Activated T-cell treated with anti-CD3 and anti-CD28 coated beads, Interleukin-2, amount 50 U/mL, for 4 hours (primary cell): ENCODE measurements around the gene IL15RA. TPM values are rescaled to one million over a fixed set of nuclear protein-coding genes. Genes with fewer than 3 reads are reported as not detected.

ENCODE experiments used
- ATAC-seq, 2 donors: fragments of 200-7000 bp; cut with Tn5 transposase; one replicate each; pipeline ENCODE4 v1.10.0; 2021
- DNase-seq: peaks from one replicate; pipeline ENCODE4 v3.0.0-alpha.2; 2020
- H3K27me3 Mint-ChIP-seq: one replicate; pipeline ENCODE4 v1.8.0; 2021; ENCODE audit warnings: low read depth, mixed read lengths
- H3K36me3 Mint-ChIP-seq: one replicate; pipeline ENCODE4 v1.8.0; 2022; ENCODE audit warnings: mixed read lengths; ENCODE audit not compliant: insufficient read depth
- H3K4me1 Mint-ChIP-seq: one replicate; pipeline ENCODE4 v1.8.0; 2021; ENCODE audit warnings: low read depth, mixed read lengths
- H3K4me3 Mint-ChIP-seq: one replicate; pipeline ENCODE4 v1.8.0; 2021; ENCODE audit warnings: mild to moderate bottlenecking, moderate library complexity, mixed read lengths
- H3K9me3 Mint-ChIP-seq: one replicate; pipeline ENCODE4 v1.8.0; 2021; ENCODE audit warnings: mixed read lengths
- total RNA-seq, 3 donors: library from RNA; stranded (reverse); gene quantifications; one replicate each; pipeline ENCODE4 v1.2.1, GENCODE V29; 2021

Gene IL15RA, protein sequence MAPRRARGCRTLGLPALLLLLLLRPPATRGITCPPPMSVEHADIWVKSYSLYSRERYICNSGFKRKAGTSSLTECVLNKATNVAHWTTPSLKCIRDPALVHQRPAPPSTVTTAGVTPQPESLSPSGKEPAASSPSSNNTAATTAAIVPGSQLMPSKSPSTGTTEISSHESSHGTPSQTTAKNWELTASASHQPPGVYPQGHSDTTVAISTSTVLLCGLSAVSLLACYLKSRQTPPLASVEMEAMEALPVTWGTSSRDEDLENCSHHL
- total RNA-seq = 10 to 100 TPM; 41.5 to 42.4 (median 41.9) TPM

DNA sequence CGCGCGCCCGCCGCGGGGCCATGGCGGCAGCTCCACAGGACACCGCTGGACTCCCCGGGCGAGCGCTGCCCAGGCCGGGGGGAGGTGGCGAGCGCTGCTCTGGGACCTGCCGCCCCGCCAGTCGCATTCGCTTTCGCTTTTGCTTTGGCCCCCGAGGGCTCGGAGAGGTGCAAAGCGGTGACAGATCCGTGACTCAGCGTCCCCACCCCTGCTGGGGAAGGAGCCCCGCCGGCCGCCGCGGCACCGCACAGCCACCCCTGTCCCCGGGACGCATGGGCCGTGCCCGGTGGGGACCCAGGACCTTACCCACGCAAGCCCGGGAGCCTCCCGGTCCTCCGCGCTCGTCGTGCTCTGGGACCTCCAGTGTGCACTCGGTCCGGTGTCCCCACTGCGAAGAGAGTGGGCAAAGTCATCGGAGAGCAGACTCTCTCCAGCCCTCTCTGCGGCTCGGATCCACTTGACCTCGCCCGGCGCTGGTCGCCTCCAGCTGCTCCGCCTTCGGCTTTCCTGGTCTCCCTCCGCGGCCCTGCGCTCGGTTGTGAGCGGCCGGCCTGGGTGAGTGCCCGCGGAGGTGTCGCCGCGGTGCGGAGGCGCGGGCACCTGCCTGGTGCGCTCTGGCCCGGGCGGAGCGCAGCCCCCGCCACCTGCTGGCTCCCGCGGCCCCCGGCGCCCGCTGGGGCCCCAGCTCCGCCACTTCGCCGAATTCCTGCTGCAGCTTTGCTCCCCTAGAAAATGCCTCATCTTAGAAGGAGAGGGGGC, at the start of gene IL15RA:
IL15RA (minus strand) TSS at position 73 of the 759 bp plus-strand sequence; CDS start at position 22, 51 bp downstream.
- H3K9me3 Mint-ChIP-seq = no peaks in the 10 kb centered on the region
- ATAC-seq = peak; percentile 81 to 87
- no peaks in the 10 kb centered on the region for H3K27me3 Mint-ChIP-seq
- peak within 1 kb of the TSS; percentile 96 for H3K4me3 Mint-ChIP-seq
- peak; percentile 89 for DNase-seq
- peaks cover 2% of the 10 kb centered on the region for H3K36me3 Mint-ChIP-seq
- H3K4me1 Mint-ChIP-seq = peaks cover 32% of the 10 kb centered on the region

DNA sequence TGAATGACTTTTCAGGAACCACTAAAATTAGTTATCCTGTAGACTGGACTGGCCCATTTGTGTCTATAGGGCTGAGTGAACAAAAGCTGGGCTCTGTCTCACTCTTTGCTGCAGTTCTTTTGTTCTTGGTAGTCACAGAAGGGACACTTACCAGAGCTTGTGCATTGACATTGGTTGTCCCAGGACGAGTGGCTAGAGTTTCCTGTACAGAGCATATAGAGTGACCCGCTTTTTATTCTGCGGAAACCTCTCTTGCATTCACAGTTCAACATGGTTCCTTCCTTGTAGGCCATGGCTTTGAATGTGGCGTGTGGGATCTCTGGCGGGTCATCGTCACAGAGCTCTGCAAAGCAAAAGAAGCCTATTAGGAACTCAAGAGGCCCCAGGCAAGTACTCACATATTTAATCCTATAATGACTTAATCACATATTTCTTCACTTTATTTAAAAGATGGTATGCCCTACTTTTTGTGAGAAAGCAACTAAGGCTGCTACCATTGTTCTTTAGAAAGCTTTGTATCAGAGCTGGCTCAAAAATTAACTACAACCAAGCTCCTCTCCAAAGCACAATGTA, 48.4 kb upstream of the IL15RA start:
- ATAC-seq (no peak), DNase-seq (no peak)
- H3K4me3 Mint-ChIP-seq = no peak overlapping the region
- H3K36me3 Mint-ChIP-seq = peaks cover 62% of the 10 kb centered on the region
- peaks cover 4% of the 10 kb centered on the region for H3K9me3 Mint-ChIP-seq
- H3K27me3 Mint-ChIP-seq = no peaks in the 10 kb centered on the region
- H3K4me1 Mint-ChIP-seq = peaks cover 16% of the 10 kb centered on the region

DNA sequence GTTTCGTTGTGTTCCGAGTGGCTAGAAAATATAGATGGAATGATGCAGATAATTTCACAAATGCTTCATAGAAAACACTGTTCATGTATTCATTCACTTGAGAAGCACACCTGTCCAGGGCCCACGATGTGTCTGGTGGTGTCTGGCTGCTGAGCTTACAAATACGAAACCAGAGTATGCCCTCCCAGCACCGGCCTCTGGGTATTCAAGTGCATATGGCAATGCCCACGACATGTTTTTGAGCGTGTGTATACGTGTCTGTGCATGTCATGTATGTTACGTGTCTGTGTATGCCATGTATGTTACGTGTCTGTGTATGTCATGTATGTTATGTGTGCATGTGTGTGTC, 47.0 kb upstream of the IL15RA start:
- Mint-ChIP-seq H3K4me3 (no peak overlapping the region), H3K27me3 (no peaks in the 10 kb centered on the region), H3K36me3 (peaks cover 65% of the 10 kb centered on the region), H3K4me1 (peaks cover 14% of the 10 kb centered on the region), H3K9me3 (no peaks in the 10 kb centered on the region)
- ATAC-seq (no peak), DNase-seq (no peak)

DNA sequence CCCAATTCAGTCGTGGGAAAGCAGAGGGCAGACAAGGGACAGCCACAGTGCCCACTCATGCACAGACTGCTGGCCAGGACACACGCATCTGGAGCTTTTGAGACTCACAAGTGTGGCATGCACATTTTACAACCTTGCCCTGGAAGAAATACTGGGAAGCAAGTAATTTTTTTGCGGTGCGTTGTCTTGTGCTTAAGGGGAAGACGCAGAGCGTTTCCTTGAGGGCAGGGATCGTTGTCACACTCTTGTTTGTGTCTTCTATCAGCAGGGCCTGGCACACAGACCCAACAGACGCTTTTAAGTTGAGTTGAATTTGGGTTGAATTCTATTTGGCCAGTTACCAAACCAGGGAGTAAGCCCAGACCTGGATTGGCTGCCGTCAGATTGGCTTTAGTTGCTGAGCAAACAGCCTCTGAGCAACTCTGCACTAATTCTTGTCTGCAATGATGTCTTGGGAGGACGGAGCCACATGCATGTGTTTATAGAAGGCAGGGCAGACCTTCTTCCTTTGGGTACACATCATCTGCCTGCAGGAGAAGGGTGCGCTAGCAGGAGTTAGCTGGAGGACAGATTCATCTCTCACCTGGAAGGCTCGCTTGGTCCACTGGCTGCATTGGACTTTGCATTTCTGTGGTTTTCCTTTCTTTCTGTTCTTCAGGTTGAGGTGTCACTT, 46.5 kb upstream of the IL15RA start:
- ATAC-seq (no peak), DNase-seq (no peak)
- peaks cover 14% of the 10 kb centered on the region for H3K4me1 Mint-ChIP-seq
- H3K4me3 Mint-ChIP-seq = no peak overlapping the region
- peaks cover 70% of the 10 kb centered on the region for H3K36me3 Mint-ChIP-seq
- H3K9me3 Mint-ChIP-seq = no peaks in the 10 kb centered on the region
- H3K27me3 Mint-ChIP-seq = no peaks in the 10 kb centered on the region

DNA sequence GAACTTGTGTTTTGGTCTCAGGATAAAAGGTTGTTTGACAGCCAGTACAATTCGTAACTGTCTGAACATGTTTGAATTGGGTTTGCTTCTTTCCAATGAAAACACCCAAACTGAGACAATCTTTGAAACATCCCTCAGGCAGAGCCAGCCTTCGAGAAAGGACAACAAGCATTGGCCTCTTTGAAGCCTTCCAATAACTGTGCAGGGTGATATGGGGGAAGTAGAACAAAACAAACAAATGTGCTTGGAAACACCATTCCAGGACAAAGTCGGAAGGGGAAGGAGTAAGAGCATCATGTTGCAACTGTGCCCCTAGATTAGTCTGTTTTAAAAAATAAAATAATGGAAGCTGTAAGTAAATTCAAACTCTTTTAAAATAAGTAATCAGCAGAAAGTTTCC, 45.3 kb upstream of the IL15RA start:
- DNase-seq (no peak), ATAC-seq (no peak)
- H3K27me3 Mint-ChIP-seq = no peaks in the 10 kb centered on the region
- H3K36me3 Mint-ChIP-seq = peaks cover 68% of the 10 kb centered on the region
- peaks cover 4% of the 10 kb centered on the region for H3K4me1 Mint-ChIP-seq
- H3K4me3 Mint-ChIP-seq = no peak overlapping the region
- H3K9me3 Mint-ChIP-seq = no peaks in the 10 kb centered on the region

DNA sequence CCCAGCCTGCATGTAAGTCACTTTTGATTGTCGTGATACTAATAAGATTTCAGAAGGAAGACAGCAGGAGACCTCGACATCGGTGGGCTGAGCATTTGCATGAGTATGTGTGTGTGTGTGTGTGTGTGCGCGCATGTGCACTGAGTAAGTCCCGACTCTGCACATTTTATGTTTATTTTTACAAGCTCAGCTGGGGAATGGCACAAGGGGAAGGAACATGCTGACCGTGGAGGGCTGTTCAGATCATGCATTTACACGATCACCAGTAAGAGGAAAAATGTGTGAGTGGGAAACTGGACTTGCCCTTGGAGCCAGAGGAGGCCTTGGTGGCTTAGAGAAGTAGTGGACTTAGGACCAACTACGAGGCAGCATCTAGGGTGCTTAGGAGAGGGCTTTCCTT, 43.5 kb upstream of the IL15RA start:
- Mint-ChIP-seq H3K27me3 (no peaks in the 10 kb centered on the region), H3K9me3 (no peaks in the 10 kb centered on the region), H3K4me1 (peaks cover 7% of the 10 kb centered on the region), H3K36me3 (peaks cover 68% of the 10 kb centered on the region), H3K4me3 (no peak overlapping the region)
- no peak for ATAC-seq
- DNase-seq = no peak

DNA sequence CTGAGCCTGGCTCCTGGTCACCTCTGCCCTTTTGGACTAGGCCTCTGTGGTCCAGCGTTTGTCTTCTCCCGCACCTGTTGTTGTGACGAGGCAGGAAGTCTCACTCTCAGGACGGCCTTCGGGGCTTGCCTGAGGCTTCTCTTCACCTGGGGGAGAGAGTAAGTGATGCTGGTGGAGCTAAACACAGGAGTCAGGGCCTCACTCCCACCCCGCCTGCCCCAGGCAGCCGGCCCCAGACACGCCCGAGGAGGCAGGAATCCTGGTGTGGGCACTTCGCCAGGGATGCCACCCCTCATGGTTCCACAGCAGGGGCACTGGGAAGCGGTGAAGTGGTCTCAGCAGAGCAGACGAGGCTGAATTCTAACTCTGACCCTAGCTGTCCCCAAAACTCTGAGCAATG, 42.5 kb upstream of the IL15RA start:
- ATAC-seq = no peak
- Mint-ChIP-seq H3K4me3 (no peak overlapping the region), H3K4me1 (peaks cover 17% of the 10 kb centered on the region), H3K27me3 (no peaks in the 10 kb centered on the region), H3K36me3 (peaks cover 74% of the 10 kb centered on the region), H3K9me3 (no peaks in the 10 kb centered on the region)
- no peak for DNase-seq

DNA sequence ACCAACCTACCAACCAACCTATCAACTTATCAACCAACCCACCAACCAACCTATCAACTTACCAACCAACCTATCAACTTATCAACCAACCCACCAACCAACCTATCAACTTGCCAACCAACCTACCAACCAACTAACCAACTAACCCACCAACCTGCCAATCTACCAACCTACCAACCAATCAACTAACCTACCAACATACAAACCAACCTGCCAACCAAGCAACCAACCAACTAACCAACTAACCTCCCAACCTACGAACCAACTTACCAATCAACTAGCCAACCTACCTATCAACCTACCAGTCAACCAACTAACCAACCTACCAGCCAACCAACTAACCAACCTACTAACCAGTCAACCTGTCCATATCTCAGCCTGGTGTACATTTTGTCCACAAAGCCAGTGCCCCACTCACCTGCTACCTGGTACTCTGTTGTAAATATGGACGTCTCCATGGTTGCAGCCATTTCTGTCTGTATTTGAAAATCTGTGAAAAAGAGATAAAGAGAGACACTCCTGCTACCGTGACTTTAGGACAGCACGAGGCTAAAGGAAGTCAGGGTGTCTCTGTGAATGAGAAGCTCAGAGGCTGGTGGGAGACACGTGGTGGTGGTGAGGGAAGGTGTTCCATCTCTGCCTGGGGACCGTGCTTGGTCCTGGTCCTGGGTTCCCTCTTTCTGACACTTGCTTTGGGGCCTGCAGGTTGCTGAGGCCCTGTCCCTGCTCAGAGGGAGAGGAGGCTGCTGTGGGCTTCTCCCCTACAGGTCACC, 41.9 kb upstream of the IL15RA start:
- Mint-ChIP-seq H3K36me3 (peaks cover 72% of the 10 kb centered on the region), H3K4me3 (no peak overlapping the region)

DNA sequence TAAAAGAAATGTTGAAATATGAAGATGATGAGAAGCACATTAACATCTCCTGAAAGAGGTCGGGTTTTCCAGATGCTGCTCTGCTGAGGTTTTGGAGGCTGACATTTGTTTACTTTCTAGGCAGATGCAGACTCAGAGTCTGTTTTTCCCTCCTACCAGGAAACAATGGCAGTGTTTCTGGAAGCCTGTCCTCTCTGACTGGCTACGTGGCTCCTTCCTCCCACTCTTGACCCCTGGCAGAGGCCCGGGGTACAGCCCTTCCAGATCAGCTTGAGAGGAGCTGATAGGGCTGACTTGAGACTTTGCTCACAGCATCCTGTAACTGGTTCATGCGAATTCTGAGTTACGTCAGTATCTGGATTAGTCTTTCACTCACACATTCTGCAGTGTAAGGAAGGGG, 41.1 kb upstream of the IL15RA start:
- H3K4me3 Mint-ChIP-seq = no peak overlapping the region
- H3K9me3 Mint-ChIP-seq = no peaks in the 10 kb centered on the region
- H3K4me1 Mint-ChIP-seq = peaks cover 28% of the 10 kb centered on the region
- no peak for DNase-seq
- no peak for ATAC-seq
- H3K36me3 Mint-ChIP-seq = peaks cover 70% of the 10 kb centered on the region
- no peaks in the 10 kb centered on the region for H3K27me3 Mint-ChIP-seq

More for the DNA sequence above, 41.9 kb upstream of the IL15RA start:
- ATAC-seq (no peak), DNase-seq (no peak)
- Mint-ChIP-seq H3K27me3 (no peaks in the 10 kb centered on the region), H3K9me3 (no peaks in the 10 kb centered on the region), H3K4me1 (peaks cover 23% of the 10 kb centered on the region)

DNA sequence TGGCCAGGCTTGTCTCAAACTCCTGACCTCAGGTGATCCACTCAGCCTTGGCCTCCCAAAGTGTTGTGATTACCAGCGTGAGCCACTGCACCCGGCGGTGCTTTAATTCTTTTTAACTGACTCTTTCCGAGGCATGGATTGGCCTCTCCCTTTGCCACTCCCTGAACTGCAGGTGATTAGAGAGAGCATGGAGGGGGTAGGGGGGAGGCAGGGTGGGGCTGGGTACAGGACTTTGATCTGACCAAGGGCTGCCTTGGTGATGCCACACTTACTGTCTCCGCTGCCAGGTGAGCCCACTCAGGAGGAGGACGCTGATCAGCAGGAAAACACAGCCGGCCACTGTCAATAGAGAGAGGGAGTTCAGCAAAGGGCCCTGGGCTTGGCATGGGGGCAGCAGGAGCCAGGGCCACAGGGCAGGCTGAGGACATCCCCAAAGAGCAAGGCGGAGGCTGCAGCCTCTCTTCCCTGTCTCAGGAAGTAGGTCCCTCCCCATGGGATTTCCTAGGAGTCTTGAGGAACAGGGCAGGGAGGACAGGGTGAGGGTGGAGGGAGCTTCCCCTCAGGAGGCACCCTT, 40.5 kb upstream of the IL15RA start:
- no peak for DNase-seq

DNA sequence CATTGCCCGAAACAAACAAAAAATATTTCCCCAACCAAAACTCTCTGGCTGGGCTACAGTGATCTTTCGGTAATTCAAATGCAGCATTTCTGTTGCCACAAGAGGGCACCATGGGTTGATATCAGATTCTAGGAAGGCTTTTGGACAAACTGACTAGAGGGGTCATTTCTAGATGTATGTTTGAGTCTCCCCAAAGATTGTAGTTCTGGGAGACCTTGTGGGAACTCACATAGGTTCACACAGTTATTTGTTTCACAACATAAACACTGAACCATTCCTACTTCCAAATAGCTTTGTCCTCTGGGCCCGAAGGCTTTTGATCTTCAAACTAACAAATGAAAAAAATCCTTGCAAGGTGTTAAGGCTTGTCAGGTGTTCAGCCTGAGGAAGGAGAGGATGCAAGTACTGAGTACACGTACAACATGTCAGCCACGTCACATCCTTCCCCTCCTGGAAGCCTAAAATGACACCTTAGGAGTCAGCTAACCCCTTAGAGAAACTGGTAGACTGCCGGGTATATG, 37.0 kb upstream of the IL15RA start:
- no peaks in the 10 kb centered on the region for H3K27me3 Mint-ChIP-seq
- peaks cover 44% of the 10 kb centered on the region for H3K4me1 Mint-ChIP-seq
- peaks cover 56% of the 10 kb centered on the region for H3K36me3 Mint-ChIP-seq
- no peak overlapping the region for H3K4me3 Mint-ChIP-seq
- DNase-seq (peak; percentile 51), ATAC-seq (peak; percentile 88 to 90)
- no peaks in the 10 kb centered on the region for H3K9me3 Mint-ChIP-seq

More for the DNA sequence above, 40.5 kb upstream of the IL15RA start:
- Mint-ChIP-seq H3K36me3 (peaks cover 69% of the 10 kb centered on the region), H3K27me3 (no peaks in the 10 kb centered on the region), H3K4me3 (no peak overlapping the region), H3K4me1 (peaks cover 29% of the 10 kb centered on the region), H3K9me3 (no peaks in the 10 kb centered on the region)
- no peak for ATAC-seq

DNA sequence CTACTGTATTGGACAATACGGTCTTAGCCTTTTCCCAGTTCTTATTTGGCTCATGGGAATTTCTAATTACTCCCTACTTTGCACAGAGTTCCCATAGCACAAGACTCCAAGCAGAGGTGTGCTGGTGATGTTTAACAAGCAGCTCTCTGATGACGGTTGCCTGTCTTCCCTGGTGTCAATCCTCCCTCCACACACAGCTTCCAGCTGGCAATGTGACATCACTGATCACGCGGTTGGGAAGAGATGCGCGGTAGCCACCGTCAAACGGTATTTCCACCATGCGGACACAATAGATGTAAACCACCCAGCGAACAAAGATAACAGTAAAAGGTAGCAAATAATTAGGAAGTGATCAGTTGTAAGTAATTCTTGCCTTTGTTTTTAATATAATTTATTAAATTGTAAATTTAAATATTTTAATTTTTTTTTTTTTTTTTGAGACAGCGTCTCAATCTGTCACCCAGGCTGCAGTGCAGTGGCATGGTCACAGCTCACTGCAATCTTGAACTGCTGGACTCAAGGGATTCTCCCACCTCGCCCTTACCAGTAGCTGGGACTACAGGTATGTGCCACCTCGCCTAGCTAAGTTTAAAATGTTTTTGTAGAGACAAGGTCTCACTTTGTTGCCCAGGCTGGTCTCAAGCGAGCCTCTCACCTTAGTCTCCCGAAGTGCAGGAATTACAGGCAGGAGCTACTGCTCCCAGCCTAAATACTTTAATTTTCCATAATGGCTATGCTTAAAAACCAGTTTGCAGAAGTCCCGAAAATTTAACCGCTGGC, 36.3 kb upstream of the IL15RA start:
- Mint-ChIP-seq H3K9me3 (no peaks in the 10 kb centered on the region), H3K27me3 (no peaks in the 10 kb centered on the region), H3K4me3 (no peak overlapping the region), H3K36me3 (peaks cover 52% of the 10 kb centered on the region), H3K4me1 (peaks cover 50% of the 10 kb centered on the region)
- DNase-seq (no peak), ATAC-seq (no peak)
